CD4-positive, alpha-beta T cell (primary cell): ENCODE measurements around the gene TFEB. TPM values are rescaled to one million over a fixed set of nuclear protein-coding genes. Genes with fewer than 3 reads are reported as not detected.

Source experiments
- ATAC-seq: fragments of 200-7000 bp; cut with Tn5 transposase; one replicate; pipeline ENCODE4 v1.10.0; 2022; ENCODE audit warnings: mild to moderate bottlenecking; ENCODE audit not compliant: poor library complexity
- CTCF ChIA-PET: fragments of 350-600 bp; sonication (Branson Sonifier 250); formaldehyde crosslinking; loops from one replicate; lab custom pipeline; 2021; ENCODE audit warnings: antibody characterized with exemption, inconsistent platforms; lab: Charles Lee
- POLR2A ChIA-PET: fragments of 350-600 bp; sonication (Branson Sonifier 250); formaldehyde crosslinking; loops from one replicate; lab custom pipeline; 2021; ENCODE audit warnings: antibody characterized with exemption, inconsistent platforms; lab: Charles Lee
- DNase-seq, 14 experiments: peaks; one replicate each; pipeline ENCODE4 v3.0.0-alpha.2; 2013 to 2020; ENCODE audit warnings: mixed read lengths in 2 of 14
- H3K27ac ChIP-seq, 2 donors: one replicate each; pipeline versions ENCODE4 v1.5.1 to v1.7.0; 2013; ENCODE audit warnings: low read length in 2 of 2, low read depth in 1 of 2, mild to moderate bottlenecking in 1 of 2
- H3K27me3 ChIP-seq, 2 experiments: 1 replicate in 1 of 2; 2 replicates in 1 of 2; pipeline versions ENCODE4 v1.6.1 to v1.7.0; 2013; ENCODE audit warnings: low read length in 2 of 2, control low read depth in 1 of 2, mild to moderate bottlenecking in 1 of 2, moderate library complexity in 1 of 2; ENCODE audit not compliant: insufficient read depth in 2 of 2, control insufficient read depth in 1 of 2
- H3K36me3 ChIP-seq: one replicate; pipeline ENCODE4 v1.6.1; 2013; ENCODE audit warnings: low read length, control low read depth; ENCODE audit not compliant: insufficient read depth
- H3K4me1 ChIP-seq: one replicate; pipeline ENCODE4 v1.6.1; 2013; ENCODE audit warnings: low read length, control low read depth; ENCODE audit not compliant: insufficient read depth
- H3K4me3 ChIP-seq: one replicate; pipeline ENCODE4 v1.5.1; 2013; ENCODE audit warnings: mild to moderate bottlenecking, low read length, moderate library complexity
- H3K9me3 ChIP-seq, 2 experiments: 1 replicate in 1 of 2; 2 replicates in 1 of 2; pipeline versions ENCODE4 v1.6.1 to v1.7.0; 2013; ENCODE audit warnings: low read length in 2 of 2, mild to moderate bottlenecking in 2 of 2, control low read depth in 1 of 2, moderate library complexity in 1 of 2; ENCODE audit not compliant: control insufficient read depth in 1 of 2, insufficient read depth in 1 of 2
- H3K27ac Mint-ChIP-seq: one replicate; pipeline ENCODE4 v1.8.0; 2020; ENCODE audit warnings: mixed read lengths
- H3K27me3 Mint-ChIP-seq: one replicate; pipeline ENCODE4 v1.8.0; 2021; ENCODE audit warnings: mixed read lengths
- H3K36me3 Mint-ChIP-seq: one replicate; pipeline ENCODE4 v1.8.0; 2021; ENCODE audit warnings: low read depth, mixed read lengths
- H3K4me1 Mint-ChIP-seq: one replicate; pipeline ENCODE4 v1.8.0; 2021; ENCODE audit warnings: low read depth, mixed read lengths
- H3K4me3 Mint-ChIP-seq: one replicate; pipeline ENCODE4 v1.8.0; 2020; ENCODE audit warnings: mild to moderate bottlenecking, mixed read lengths
- H3K9me3 Mint-ChIP-seq: one replicate; pipeline ENCODE4 v1.8.0; 2020; ENCODE audit warnings: mixed read lengths
- CTCF ChIP-seq: fragments of 200-600 bp; IDR thresholded peaks from one replicate; pipeline ENCODE4 v1.8.0; 2022; ENCODE audit warnings: antibody characterized with exemption, mild to moderate bottlenecking
- intact Hi-C, 2 experiments: fragments of 100-400 bp; cut with DNase I in 1 of 2; cut with micrococcal nuclease in 1 of 2; formaldehyde crosslinking; loops; one replicate each; pipeline versions ENCODE4 v1.15.1 to v1.9.0; 2023 to 2025; cut with DNase I, micrococcal nuclease
- total RNA-seq, 174 experiments: library from RNA in 2 of 174; stranded (reverse) in 2 of 174; gene quantifications; one replicate each; pipeline ENCODE4 v1.2.3 and lab custom pipeline; 2021 to 2026

The TFEB gene
- total RNA-seq, 2 experiments from 2014 or later, result 23.8 to 24.1 TPM

- Mint-ChIP-seq H3K9me3 (no peaks in the 10 kb centered on the region), H3K36me3 (no peaks in the 10 kb centered on the region), H3K27ac (no peak overlapping the region), H3K4me3 (no peak overlapping the region), H3K27me3 (no peaks in the 10 kb centered on the region), H3K4me1 (no peaks in the 10 kb centered on the region)
- DNase-seq (no peak), ATAC-seq (no peak)
- intact Hi-C loops, result no loop called here
- CTCF ChIA-PET, result interaction anchor here (0.8 kb wide), 1 partner anchor 11 kb away, joined by 3 read pairs; no protein-coding TSS in a partner anchor
- H3K9me3 ChIP-seq, result no peaks in the 10 kb centered on the region
- H3K4me1 ChIP-seq, result no peaks in the 10 kb centered on the region
- H3K27ac ChIP-seq, result no peak overlapping the region
- peaks cover 8% of the 10 kb centered on the region for H3K36me3 ChIP-seq
- H3K4me3 ChIP-seq, result no peak overlapping the region
- POLR2A ChIA-PET, result interaction anchor here (0.7 kb wide), 1 partner anchor 43 kb away, joined by 4 read pairs; no protein-coding TSS in a partner anchor
- H3K27me3 ChIP-seq, result no peaks in the 10 kb centered on the region
- no peak for TF ChIP-seq CTCF
Observed at GRCh38 chr6:41694815-41695526, 40.4 kb downstream of the TFEB start.

GRCh38 chr6:41693281-41694240 lies 41.8 kb downstream of the TFEB start:
- CTCF ChIA-PET, result no interaction called here

More at GRCh38 chr6:41693281-41694240, 41.8 kb downstream of the TFEB start:
- H3K36me3 ChIP-seq, result peaks cover 16% of the 10 kb centered on the region
- TF ChIP-seq CTCF, result no peak
- no peaks in the 10 kb centered on the region for H3K4me1 Mint-ChIP-seq
- no peak overlapping the region for H3K4me3 ChIP-seq
- H3K9me3 Mint-ChIP-seq, result no peaks in the 10 kb centered on the region
- H3K27ac Mint-ChIP-seq, result no peak overlapping the region
- intact Hi-C loops, result no loop called here
- no peaks in the 10 kb centered on the region for H3K9me3 ChIP-seq
- no peak overlapping the region for H3K4me3 Mint-ChIP-seq
- no peaks in the 10 kb centered on the region for H3K36me3 Mint-ChIP-seq
- H3K27me3 ChIP-seq, result no peaks in the 10 kb centered on the region
- POLR2A ChIA-PET, result no interaction called here
- H3K4me1 ChIP-seq, result no peaks in the 10 kb centered on the region
- H3K27me3 Mint-ChIP-seq, result no peaks in the 10 kb centered on the region
- H3K27ac ChIP-seq, result no peak overlapping the region
- ATAC-seq (no peak), DNase-seq (no peak)
